Hematopoietic multipotent progenitor cell treated with erythropoietin and hydrocortisone succinate and interleukin-3 and kit ligand, for 4 days (in vitro differentiated cells): ENCODE results near the gene CFDP1.
"Not testable (repeated sequence)": the region's sequence is repeated elsewhere in the genome, so short reads cannot be mapped to it uniquely, and the experiment has no call there.

Source experiments
- DNase-seq: peaks from one replicate; pipeline ENCODE4 v3.0.0-alpha.2; 2015

CFDP1 gene

DNA sequence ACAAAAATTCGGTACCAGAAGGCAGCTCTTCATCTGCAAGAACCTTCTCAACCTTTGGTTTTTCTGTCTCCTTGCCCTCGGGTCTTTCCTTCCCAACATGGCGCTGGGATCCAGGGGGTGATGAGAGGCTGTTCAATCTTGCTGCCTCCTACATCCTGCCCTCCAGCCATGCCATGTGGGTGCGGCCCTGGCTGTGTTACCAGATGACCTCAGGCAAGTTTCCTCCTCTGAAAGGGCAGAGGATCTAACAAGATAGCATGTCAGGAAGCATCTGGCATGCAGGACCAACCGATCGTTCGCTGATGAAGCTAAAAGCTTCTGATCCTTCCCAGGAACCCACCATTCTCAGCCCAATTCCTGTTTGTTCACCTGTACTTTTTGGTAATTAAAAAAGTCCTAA lies 145.1 kb downstream of the CFDP1 start:
- peak; percentile 63 for DNase-seq

DNA sequence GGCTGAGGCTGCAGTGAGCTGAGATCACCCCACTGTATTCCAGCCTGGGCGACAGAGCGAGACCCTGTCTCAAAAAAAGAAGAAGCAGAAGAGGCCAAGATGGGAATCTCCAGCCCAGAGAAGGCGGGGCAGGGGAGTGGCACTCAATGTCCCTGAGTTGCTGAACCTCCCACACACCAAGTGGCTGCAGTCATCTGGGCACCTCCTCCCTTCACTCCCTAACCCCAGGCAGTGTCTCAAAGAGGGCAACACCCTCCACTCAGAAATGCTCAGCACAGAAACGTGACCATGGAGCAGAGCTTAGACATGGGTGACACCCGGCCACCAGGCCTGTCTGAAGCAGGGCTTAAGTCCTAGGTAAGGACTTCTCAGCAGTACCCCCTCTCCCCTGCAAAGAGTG lies 145.6 kb downstream of the CFDP1 start:
- peak; percentile 81 for DNase-seq

DNA sequence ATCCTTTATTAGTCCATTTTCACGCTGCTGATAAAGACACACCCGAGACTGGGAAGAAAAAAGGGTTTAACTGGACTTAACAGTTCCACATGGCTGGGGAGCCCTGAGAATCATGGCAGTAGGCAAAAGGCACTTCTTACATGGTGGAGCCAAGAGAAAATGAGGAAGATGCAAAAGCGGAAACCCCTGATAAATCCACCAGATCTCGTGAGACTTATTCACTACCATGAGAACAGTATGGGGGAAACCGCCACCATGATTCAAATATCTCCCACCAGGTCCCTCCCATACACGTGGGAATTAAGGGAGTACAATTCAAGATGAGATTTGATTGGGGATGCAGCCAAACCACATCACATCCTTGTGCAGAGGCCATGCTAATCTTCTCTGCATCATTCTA lies 146.9 kb downstream of the CFDP1 start:
- no peak for DNase-seq

DNA sequence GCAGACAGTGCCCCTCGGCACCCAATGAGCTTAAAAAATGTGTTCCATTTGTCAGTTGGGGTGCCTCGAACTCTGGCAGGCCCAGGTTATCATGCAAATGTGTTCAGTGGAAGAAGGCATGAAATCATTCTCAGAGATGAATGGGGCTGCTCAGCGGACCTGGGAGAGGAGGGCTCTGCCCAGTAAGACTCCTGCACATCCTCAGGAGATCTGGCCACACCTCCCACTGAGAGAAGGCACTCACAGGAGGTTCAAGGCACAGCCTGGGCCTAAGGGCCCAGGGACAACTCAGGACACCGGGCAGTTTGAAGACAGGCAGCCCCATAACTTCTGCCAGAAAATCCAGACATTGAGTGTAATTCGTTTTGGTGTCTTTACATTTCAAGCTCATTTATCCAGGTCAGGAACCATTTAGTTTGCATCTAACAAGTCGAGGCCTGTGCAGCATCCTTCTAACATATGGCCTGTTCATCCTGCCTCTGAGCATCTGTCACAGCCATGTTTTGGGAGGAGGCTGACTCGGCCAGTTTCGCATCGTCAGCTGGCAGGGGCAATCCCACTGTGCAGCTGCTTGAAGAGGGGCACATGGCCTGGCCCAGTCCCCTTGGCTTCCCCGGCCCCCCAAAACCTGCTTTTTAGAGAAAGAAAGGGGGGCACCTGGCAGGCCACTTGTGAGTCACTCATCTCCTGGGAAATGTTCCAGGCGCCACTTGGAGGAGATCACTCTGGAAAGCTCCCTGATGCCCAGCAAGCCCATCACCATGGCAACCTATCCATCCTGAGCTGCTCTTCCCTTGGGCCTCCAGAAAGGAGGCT lies 150.6 kb downstream of the CFDP1 start:
- DNase-seq, result no peak

DNA sequence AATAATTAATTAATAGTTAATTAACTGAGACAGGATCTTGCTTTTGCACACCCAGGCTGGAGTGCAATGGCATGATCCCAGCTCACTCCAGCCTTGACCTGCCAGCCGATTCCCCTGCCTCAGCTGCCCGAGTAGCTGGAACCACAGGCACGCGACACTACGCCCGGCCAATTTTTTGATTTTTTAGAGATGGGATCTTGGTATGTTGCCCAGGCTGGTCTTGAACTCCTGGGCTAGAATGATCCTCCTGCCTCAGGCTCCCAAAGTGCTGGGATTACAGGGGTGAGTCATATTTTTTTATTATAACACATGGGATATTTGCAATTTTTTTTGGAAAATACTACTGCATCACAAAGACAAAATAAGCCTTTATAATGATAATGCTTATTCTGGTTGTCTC lies 151.5 kb downstream of the CFDP1 start:
- no peak for DNase-seq

GRCh38 chr16:75281009-75281408 lies 152.3 kb downstream of the CFDP1 start:
- not testable (repeated sequence) for DNase-seq

DNA sequence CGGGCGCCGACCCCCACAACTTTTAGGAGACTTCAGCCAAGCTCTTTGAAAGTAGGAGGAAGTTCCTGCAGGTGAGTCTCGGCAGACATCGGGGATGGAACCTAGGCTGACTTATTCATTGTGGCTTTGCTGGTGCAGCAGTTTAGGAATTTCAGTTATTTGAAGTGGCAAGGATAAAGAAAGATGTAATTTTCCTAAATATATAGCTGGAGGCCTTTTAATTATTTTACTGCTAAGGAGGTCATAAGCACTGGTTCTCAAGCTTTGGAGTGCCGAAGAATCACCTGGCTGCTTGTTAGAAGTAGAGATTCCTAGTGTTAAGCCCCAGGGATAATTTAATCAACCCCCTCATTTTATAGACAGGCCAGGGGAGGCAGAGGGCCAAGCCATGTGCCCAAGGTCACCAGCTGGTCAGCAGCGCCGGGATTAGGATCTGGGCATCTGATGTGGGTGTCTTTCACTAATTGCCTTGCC lies 152.9 kb downstream of the CFDP1 start:
- no peak for DNase-seq

DNA sequence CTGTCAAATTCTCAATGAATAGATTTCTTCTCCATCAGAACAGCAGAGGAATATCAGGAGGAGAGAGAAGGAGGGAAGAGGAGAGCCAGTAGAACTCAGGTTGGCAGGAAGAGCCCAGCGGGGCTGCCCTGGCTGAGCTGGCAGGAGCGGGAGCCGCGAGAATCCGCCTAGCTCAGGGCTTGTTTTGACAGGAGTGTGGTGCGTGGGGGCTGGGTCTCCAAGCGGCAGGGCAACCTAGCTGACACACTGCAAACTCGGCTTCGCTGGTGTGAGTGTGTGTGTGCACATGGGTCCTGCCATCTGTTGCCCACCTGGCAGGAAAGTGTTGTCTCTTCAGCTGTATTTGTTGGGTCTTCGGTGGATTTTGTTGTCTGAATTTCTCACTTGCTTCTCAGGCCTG lies 154.0 kb downstream of the CFDP1 start:
- DNase-seq, result no peak

DNA sequence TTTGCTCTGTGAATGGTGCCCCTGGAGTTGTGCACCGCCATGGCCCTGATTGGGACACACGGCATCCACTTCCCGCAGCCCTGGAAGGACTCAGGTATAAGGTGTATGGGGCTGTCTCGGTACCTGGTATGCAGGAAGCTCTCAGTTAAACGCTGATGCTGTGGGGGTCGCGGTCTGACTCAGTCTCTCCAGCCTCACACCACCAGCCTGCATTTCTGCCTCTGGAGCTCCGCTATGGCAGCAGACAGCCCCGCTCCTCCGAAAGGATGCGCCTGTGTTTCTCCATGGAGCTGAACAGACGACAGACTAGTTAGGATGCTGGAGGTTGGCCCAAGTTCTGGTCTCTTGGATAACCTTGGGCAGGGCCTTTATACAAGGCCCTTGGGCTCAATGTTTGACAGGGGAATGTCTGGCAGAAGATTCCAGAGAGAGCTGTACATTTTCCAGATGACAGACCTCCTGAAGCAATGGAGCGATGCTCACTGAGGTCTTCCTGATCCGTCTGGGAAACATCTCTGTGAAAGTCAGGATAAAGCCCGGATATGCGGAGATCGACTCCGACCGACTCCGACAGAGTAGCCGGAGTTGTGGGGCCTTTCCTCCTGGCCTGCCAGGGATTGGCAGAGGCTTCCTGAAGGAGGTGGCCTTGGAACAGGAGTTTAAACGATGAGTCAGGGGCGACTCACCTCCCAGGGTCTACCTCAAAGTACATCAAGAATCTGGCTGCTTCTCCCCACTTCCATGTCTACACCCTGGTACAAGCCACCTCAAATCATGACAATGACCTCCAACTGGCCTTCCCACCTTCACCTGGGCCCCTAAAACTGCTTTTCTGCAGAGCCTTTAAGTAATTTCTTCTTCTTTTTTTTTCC lies 160.0 kb downstream of the CFDP1 start:
- no peak for DNase-seq

DNA sequence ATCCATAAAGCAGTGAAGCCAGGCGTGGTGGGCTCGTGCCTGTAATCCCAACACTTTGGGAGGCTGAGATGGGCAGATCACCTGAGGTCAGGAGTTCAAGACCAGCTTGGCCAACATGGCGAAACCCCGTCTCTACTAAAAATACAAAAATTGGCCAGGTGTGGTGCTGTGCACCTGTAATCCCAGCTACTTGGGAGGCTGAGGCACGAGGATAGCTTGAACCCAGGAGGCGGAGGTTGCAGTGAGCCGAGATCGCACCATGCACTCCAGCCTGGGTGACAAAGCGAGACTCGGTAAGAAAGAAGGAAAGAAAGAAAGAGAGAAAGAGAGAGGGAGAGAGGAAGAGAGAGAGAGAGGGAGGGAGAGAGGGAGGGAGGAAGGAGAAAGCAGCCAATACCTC lies 160.7 kb downstream of the CFDP1 start:
- not testable (repeated sequence) for DNase-seq

DNA sequence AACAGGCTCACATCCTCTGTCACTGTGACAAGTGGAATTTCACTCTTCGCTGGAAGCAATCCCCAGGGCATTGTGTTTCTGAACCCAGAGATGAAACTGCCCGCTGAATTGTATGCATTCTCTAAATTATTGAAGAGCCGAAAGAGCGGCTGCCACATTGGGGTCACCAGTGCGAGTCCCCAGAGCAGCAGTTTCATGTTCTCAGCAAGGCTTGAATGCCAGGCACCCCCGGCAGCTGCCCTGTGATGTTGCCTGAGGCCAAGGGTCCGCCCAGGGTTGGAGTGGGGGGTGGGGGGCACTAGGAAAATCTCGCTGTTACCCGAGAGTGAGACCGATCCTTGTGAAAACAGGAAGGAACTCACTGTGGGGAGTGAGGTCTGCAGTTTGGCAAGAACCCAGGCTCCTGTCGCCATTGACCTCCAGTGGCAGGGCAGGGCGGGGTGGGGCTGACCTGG lies 161.2 kb downstream of the CFDP1 start:
- peak; percentile 68 for DNase-seq

GRCh38 chr16:75271441-75272096 lies 161.7 kb downstream of the CFDP1 start:
- DNase-seq, result no peak

DNA sequence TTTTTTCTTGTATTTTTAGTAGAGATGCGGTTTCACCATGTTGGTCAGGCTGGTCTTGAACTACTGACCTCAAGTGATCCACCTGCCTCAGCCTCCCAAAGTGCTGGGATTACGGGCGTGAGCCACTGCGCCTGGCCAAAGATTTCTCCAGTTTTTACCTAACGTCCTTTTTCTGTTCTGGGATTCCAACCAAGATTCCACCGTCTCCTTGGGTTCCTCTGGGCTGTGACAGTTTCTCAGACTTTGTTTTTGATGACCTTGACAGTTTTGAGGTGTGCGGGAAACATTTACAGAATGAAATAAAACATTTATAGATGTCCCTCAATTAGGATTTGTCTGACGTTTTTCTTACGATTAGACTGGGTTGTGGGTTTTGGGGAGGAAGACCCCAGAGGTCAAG lies 163.9 kb downstream of the CFDP1 start:
- not testable (repeated sequence) for DNase-seq

- DNase-seq, result no peak
Measured at GRCh38 chr16:75267631-75268264, 165.6 kb downstream of the CFDP1 start.

DNA sequence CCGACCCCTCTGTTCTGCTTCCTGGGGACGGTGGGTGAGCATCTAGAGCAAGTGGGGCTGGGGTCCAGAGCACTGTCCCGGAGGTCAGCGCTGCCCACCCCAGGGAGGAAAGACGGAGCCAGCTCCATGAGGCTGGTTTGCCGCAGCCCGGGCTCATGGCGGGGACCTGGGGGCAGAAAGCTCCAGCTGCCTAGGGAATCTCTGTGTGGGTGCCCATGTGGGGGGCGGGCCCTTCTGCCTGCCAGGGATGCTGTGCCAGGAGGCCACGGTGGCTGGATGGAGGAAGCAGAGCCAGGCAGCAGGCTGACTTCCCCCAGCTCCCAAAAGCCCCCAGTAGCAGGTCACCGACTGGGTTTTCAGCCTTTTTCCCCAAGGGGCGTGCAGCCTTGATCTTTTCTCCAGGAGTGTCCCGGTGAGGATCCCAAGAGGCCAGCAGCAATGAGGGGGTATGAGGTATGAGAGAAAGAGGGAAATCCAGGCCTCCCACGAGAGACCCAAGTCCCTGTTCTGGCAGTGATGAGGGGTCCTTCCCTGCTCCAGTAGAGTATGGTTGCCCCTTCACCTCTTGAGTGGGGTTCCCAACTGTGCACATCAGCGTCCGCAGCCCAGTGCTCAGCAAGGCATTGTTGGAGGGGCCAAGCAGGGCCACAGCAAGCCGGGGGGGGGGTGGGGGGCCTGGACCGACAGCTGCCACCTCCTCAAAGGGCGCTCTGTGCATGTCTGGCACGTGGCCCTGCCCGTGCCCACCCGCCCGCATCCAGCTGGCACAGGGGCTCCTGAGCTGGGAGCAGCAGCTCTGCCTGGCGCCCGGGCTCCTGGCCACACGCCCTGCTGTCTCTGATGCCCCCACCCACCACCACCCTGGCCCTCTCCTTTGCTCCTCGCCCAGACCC lies 166.3 kb downstream of the CFDP1 start:
- no peak for DNase-seq

GRCh38 chr16:75265911-75266701 lies 167.2 kb downstream of the CFDP1 start:
- DNase-seq, result peak; percentile 63

GRCh38 chr16:75264999-75265910 lies 168.0 kb downstream of the CFDP1 start:
- no peak for DNase-seq

- no peak for DNase-seq
Measured at GRCh38 chr16:75264457-75264998, 168.8 kb downstream of the CFDP1 start.

DNA sequence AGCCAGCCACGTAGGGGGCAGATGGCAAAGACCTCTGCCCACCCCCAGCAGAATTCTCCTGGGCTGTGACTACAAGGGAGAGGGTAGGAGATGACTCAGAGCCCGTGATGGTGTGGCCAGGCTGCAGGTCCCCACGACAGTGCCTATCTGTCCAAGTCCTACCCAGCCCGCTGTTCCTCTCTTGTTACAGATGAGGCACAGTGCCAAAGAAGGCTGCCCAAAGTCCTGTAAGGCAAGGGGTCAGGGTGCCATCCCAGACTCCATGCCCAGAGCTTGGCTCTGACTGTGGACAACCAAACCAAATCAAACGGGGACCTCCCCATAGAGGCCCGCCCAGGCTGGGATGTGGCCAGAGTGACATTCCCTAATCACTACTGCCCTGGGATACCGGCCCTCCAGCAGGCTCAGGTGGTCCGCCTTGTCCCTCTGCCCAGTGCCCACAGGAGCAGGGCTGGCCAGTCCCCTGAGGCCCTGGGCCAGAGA lies 169.3 kb downstream of the CFDP1 start:
- no peak for DNase-seq
